ENCODE measurements around the gene VAMP5. TPM values are rescaled to one million over a fixed set of nuclear protein-coding genes. Genes with fewer than 3 reads are reported as not detected.
A peak's percentile ranks its signal among the peaks of the same experiment; 100 is the strongest.

The VAMP5 gene
- total RNA-seq, 1 donor from 2014 or later = 8.8 TPM

- no peaks in the 10 kb centered on the region for H3K27me3 Mint-ChIP-seq
- TF ChIP-seq CTCF (IDR thresholded peaks at IDR 0.05) = no peak
- peaks cover 47% of the 10 kb centered on the region for H3K36me3 Mint-ChIP-seq (ENCODE audit: low read depth)
- ChIA-PET CTCF (interaction anchor here (1.5 kb wide), 1 partner anchor 10 kb away, joined by 3 read pairs; the partner anchor contains the start of gene USP39), POLR2A (interaction anchor here (0.6 to 4.2 kb wide), 6 partner anchors 10 to 67 kb away, joined by 3 to 22 read pairs (median 4); partner anchors contain the start of genes GGCX, MAT2A and RNF181)
- H3K9me3 Mint-ChIP-seq = no peaks in the 10 kb centered on the region
- peak overlapping the region; percentile 5 for H3K27ac Mint-ChIP-seq
- ATAC-seq (ENCODE audit: low read depth) (no peak), DNase-seq (no peak)
- H3K4me3 Mint-ChIP-seq = no peak overlapping the region
- intact Hi-C loops (cut with micrococcal nuclease) = no loop called here
- peaks cover 47% of the 10 kb centered on the region for H3K4me1 Mint-ChIP-seq
Observed at GRCh38 chr2:85605406-85606115, 21.3 kb downstream of the VAMP5 start.

- Mint-ChIP-seq H3K4me3 (no peak overlapping the region), H3K27ac (no peak overlapping the region), H3K36me3 (ENCODE audit: low read depth) (peaks cover 46% of the 10 kb centered on the region), H3K4me1 (peaks cover 47% of the 10 kb centered on the region), H3K27me3 (no peaks in the 10 kb centered on the region), H3K9me3 (no peaks in the 10 kb centered on the region)
- TF ChIP-seq CTCF (IDR thresholded peaks at IDR 0.05) = no peak
- ATAC-seq (ENCODE audit: low read depth) (no peak), DNase-seq (no peak)
- ChIA-PET POLR2A (interaction anchor here (0.6 to 4.2 kb wide), 5 partner anchors 10 to 45 kb away, joined by 3 to 22 read pairs (median 6); partner anchors contain the start of genes GGCX, RNF181 and USP39), CTCF (interaction anchor here (1.5 kb wide), 1 partner anchor 9 kb away, joined by 3 read pairs; the partner anchor contains the start of gene USP39)
- intact Hi-C loops (cut with micrococcal nuclease) = no loop called here
Observed at GRCh38 chr2:85606116-85606455, 21.9 kb downstream of the VAMP5 start.

GRCh38 chr2:85607268-85608215 lies 23.3 kb downstream of the VAMP5 start:
- CTCF ChIA-PET = interaction anchor here (1.5 kb wide), 1 partner anchor 8 kb away, joined by 3 read pairs; the partner anchor contains the start of gene USP39
- H3K4me1 Mint-ChIP-seq = peaks cover 47% of the 10 kb centered on the region
- ATAC-seq (ENCODE audit: low read depth) (no peak), DNase-seq (no peak)
- TF ChIP-seq CTCF (IDR thresholded peaks at IDR 0.05) = no peak
- H3K9me3 Mint-ChIP-seq = no peaks in the 10 kb centered on the region
- intact Hi-C loops (cut with micrococcal nuclease) = no loop called here
- no peaks in the 10 kb centered on the region for H3K27me3 Mint-ChIP-seq
- POLR2A ChIA-PET = interaction anchor here (1.0 to 4.2 kb wide), 4 partner anchors 8 to 69 kb away, joined by 4 to 22 read pairs (median 6); partner anchors contain the start of genes GGCX, RNF181 and USP39
- peaks cover 43% of the 10 kb centered on the region for H3K36me3 Mint-ChIP-seq (ENCODE audit: low read depth)
- no peak overlapping the region for H3K4me3 Mint-ChIP-seq
- peak overlapping the region; percentile 10 for H3K27ac Mint-ChIP-seq

DNA sequence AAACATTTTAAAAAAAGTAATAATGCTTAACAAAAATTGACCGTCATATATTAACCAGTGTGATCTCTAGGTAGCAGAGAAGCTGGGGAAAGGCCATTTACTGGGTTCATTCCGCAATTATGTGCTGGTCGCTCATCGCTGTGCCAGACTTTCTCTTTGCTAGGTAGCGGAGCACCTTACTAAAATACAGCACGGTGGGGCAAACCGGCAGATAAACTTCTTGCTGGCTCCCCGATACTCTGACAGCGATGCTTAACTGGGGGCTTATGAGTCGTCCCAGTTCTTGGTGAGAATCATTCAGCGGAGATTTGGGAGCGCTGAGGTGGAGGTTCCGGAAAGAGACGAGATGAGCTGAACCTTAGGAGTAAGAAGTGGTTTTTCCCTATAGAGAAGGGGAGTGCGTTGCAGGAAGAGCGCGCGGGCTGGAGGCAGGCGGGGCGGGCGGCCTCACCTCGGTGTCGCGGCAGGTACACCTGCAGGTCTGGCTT lies 27.0 kb downstream of the VAMP5 start:
- Mint-ChIP-seq H3K27ac (peak overlapping the region; percentile 91), H3K27me3 (no peaks in the 10 kb centered on the region), H3K4me3 (peak overlapping the region; percentile 98), H3K4me1 (peaks cover 37% of the 10 kb centered on the region), H3K9me3 (no peaks in the 10 kb centered on the region), H3K36me3 (ENCODE audit: low read depth) (peaks cover 35% of the 10 kb centered on the region)
- intact Hi-C loops (cut with micrococcal nuclease) = loop anchor here (5.0 kb wide), 1 partner anchor 586 kb away; the partner anchor contains the start of genes IMMT and MRPL35
- no peak for TF ChIP-seq CTCF (IDR thresholded peaks at IDR 0.05)
- no peak for ATAC-seq (ENCODE audit: low read depth)
- DNase-seq = no peak
- ChIA-PET POLR2A (interaction anchor here (0.7 to 3.3 kb wide), 17 partner anchors 9 to 495 kb away, joined by 3 to 28 read pairs (median 6); partner anchors contain the start of genes ELMOD3, GGCX, MAT2A and PTCD3), CTCF (interaction anchor here (1.0 to 1.5 kb wide), 3 partner anchors 17 to 59 kb away, joined by 3 to 8 read pairs (median 4); no protein-coding TSS in a partner anchor)

Data from activated B cell treated with CpG ODN at 0.5 μM for 24 hours (primary cell).